GM21390 (cell line): Measurements from ENCODE around the gene MINAR2.

ENCODE experiments used
- ATAC-seq: cut with Tn5 transposase; IDR thresholded peaks from one replicate; pipeline ENCODE4 v1.9.1; 2021; ENCODE audit not compliant: unreplicated experiment

MINAR2 gene, protein sequence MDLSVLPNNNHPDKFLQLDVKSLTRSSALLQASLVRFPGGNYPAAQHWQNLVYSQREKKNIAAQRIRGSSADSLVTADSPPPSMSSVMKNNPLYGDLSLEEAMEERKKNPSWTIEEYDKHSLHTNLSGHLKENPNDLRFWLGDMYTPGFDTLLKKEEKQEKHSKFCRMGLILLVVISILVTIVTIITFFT

DNA sequence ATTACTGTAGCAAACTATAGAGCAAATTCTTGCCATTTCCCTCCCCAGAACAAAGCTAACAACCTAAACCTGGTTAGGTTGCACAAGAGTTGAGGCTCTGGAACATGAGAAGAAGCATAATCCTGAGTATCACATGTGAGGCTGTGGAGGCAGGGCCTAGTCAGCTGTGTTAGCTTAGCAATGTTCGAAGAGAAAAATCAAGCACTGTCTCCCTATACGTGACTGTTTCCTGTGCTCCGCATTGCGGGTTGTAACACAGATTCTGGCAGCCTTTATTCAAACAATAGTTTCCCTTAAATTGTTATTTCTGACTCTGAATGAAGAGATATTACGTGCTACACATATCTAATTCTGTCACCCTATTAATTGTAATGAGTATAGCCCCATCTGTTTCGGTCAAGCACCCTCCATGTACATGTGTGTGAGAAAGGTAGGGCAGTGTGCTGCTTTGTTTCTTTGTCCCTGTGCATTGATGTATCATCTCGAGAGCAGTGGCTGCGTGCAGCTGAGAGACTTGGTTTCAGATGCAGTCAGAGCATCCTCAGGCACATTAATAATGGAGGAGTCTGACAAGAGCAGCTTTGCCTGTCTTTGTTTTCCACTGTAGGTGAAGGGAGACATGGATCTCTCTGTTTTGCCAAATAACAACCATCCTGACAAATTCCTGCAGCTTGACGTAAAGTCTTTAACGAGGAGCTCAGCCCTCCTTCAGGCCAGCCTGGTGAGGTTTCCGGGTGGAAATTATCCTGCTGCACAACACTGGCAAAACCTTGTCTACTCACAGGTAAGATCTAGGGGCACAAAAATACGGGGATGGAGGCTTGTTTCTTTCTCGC is at the start of gene MINAR2:
Gene MINAR2 (plus strand): TSS at position 523 of the 836 bp plus-strand sequence. CDS start 97 bp downstream, at position 620.
- no peak for ATAC-seq

DNA sequence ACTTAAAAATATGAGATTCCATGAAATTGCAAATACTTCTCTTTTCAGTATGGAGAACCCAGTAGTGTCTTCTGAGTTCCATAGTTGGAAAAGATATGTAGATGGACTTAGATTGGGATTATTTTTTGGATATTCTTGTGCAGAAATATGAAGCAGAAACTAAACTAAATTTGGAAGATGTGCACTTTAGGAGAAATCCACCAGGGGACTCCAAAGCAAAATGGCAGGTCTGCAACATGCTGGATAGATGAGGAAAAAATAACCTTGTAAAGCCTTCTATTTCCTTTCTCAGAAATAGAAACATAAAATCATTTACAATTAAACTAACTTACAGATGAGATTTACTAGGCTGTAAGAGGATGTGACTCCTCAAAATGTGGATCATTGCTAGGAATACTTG is 49.2 kb upstream of the MINAR2 start:
- ATAC-seq: no peak

DNA sequence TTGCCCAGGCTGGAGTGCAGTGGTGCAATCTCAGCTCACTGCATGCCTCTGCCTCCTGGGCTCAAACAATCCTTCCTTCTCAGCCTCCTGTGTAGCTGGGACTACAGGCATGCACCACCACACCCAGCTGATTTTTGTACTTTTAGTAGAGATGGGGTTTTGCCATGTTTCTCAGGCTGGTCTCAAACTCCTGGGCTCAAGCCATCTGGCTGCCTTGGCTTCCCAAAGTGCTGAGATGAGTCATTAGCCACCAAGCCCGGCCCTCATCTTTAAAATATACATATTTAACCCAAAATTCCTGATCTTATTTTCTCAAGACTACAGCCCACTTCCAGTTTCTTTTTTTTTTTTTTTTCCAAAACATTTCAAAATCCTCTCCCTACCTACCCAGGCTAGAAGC is 31.7 kb upstream of the MINAR2 start:
- no peak for ATAC-seq

DNA sequence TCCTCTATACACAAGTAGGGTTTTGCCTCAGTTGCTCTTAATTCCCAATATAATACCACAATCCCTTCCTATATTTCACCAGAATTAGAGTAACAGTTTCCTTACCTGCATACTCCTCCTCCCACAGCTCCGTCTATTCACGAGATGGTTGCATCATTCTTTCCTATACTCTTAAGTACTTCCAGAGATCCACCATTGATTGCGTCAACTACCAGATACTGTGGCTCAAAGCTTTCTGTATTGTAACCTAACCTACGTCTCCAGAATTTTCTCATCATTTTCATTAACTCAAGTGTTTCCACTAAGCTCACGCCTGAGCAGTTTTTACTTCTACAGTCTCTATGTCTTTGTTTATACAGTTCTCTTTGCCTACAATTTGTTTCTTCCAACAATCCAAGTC is 31.2 kb upstream of the MINAR2 start:
- ATAC-seq: no peak

DNA sequence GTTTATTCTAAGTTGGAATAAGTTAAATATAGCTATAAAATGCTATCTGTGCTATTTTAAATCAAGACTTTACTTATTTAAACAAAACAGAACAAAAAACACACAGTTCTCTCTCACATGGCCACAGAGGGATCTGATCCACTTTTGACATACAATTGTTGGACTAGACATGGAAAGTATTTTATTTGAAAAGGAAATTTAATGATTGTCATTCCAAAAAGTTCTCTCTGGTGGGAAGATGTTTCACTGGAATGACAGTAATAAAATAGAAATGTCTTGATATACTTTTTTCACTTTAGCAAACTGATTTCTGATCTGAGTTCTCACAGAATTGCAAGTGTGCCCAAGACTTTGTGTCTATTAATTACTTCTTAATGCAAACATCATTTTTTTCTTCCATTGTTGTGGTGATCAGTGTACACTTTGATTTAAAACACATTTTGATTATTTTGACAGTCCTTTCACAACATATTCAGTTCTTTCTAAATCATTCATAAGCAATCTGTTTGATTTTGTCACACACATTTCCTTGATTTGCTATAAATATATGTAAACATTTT is 30.1 kb upstream of the MINAR2 start:
- no peak for ATAC-seq

DNA sequence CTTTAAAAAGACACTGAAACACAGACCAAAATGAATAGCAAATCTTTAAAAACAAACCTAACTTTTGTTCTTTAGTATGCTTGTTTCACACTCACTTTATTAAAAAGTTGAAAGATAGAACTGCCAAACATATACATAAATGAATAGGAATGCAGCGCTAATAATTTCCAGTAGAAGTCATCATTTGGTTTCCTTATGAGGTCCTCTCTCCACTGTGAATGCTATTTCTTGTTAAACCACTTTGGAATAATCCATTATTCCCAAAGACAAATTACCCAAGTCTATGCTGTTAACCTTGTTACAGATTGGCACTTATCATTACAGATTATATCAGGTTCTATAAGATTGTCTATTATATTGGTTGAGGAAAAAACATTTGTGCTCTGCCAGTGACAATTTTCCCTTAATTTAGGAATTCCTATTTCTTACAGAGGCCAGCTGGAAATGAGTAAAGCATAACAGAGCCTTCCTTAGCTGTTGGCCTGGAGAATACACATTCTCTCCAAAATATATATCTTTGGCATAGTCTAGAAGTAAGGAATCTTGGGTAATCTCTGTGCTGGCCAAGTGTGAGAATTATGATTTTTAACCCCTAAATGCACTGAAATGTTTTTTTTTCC is 29.3 kb upstream of the MINAR2 start:
- no peak for ATAC-seq

DNA sequence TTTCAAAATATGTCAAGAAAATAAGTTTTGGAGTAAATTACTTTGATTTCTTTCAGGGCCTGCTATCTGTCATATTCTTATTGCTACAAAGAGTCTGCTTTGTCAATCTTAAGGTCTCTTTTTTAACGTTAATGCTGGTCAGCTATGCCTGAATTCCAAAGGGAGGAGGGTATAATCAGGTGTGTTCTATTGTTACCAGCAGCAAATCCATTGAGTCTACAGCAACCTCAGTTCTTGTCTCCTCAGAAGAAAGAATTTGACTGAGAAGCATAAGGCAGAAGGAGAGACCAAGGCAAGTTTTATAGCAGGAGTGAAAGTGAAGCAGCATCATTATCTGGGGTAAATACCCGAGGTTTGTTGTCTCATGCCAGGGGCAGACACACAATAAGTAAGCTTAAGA is 23.7 kb upstream of the MINAR2 start:
- ATAC-seq: no peak

DNA sequence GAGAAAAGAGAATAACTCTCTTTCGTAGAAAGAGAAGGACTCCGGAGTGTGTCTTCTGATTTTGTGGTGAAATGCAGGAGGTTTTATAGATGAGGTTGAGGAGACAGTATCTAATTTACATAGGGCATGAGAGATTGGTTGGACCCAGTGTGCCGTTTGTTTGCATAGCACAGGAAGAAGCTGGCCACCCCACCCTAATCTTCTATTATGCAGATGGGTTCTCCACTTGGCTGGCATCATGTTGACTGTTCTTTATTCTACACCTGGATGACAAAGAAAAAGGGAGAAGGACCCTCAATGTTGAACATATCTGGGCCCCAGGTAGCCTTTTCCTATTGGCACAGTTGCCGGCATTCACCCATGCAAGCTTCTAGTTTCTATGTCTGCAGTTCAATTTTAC is 23.2 kb upstream of the MINAR2 start:
- ATAC-seq: no peak

DNA sequence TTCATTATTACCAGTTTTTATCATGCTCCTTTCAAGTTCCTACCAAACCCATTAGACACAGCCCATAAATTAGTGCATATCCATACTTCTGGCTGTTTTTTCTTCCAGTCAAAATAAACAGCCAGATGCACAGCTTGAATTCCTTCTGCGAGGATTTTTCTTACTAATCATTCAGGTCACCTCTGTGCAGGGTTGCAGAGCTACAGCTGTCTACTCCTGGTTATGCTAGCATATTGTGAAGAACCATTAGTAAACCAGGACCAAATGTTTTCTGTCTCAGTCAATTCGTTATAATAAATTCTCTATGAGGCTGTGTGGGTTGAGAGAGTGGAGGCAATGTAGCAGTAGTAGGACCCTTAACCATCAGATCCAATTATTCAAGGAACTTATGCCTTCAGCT is 8.1 kb upstream of the MINAR2 start:
- no peak for ATAC-seq

DNA sequence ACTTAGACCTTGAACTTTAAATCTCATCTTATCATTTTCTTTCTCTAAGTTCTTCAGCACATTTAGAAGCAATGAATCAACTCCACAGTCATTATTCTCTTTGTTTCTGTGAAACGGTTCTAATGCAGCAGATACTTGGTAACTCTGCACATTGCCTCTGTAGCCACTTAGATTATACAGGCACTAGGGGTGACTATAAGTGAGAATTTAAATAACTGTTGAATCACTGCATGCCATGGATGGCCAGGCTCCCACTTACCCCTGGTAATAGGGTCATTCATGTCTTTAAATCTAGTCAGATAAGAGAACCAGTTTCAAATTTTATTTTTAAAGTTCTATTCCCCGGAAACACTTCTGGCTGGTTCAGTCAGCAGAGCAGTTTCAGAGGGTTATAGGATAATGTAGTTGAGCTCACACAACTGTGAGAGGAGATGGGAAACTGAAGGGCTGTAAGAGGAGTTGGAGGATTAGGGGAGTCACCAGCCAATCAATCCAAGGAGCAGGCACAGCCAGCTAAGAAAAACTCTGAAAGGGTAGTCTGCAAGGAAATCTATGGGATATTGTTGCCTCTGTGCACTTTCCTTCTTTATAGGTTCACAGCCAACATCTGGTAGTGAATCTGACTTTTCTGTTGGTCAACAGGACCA is 4.2 kb upstream of the MINAR2 start:
- no peak for ATAC-seq

DNA sequence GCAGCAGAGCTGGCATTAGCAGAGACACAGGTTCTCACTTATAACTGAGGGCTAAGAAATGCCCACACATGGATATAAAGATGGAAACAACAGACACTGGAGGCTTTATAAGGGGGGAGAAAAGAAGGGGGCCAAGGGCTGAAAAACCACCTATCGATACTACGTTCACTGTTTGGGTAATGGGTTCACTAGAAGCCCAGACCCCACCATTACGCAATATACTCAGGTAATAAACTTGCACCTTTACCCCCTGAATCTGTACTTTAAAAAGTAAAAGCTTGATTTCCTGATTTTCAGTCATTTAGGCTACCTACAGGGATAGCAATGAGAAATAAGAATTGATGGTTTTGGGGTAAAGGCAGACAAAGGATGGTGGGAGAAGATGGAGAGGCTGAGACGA is 1.9 kb upstream of the MINAR2 start:
- ATAC-seq: no peak

DNA sequence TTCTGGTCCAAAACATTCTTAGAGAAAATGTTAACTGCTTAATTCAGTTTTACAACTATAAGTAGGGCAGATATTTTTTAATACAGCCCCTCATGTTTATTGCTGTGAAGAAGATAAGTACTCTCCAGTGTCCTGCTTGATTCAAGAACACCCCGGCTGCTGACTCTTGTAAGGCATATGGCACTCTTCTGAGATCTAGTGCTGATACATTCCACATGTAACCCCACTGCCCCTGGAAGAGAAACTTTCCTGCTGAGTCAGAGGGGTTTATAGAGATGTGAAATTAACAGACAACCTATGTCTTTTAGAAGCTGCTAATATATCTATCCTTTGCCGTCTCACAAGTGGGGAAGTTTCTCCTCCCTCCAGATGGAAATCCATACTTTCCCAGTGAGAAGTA is 1.0 kb upstream of the MINAR2 start:
- ATAC-seq: no peak

DNA sequence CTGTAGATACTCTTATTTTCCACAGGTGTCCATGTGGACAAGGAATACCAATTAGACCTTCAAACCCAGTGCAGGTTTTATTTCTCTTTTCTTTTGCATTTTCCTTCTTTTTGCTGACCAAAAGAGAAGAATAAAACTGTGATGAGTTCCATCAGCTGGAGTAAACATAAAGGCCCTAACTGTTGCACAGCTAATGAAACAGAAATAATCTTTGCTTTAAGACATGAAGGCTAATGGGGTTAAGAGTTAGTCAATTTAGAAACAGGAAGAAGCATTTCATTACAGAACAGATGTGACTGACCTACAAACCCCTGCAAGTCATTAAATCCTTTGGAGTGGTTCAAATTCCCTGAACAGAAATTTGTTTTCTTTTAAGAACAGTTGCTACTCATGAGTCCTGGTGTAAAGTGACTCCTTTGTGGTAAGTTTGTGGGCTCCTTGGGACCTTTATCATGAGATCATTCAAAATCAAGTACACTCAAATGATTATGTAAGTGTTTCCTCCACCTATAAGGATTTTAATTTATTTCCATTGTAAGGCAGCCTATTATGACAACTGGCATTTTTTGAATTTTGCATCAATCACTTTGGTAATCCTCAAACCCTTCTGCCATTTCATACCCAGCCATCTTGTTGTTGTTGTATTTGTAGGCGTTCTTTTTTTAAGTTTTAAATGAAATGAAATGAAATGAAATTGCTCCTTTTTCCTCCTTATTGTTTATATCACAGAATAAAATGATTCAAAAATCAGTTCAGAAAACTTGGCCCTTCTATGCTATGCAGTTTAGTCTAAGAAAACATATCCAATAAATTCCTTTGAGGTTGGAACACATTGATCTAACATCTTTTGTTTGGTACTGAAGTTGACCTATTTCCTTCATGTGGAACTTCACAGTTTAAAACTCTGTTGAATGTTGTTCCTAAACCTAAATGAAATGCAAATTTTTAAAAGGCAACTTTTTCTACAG is 1.3 kb downstream of the MINAR2 start:
- no peak for ATAC-seq

DNA sequence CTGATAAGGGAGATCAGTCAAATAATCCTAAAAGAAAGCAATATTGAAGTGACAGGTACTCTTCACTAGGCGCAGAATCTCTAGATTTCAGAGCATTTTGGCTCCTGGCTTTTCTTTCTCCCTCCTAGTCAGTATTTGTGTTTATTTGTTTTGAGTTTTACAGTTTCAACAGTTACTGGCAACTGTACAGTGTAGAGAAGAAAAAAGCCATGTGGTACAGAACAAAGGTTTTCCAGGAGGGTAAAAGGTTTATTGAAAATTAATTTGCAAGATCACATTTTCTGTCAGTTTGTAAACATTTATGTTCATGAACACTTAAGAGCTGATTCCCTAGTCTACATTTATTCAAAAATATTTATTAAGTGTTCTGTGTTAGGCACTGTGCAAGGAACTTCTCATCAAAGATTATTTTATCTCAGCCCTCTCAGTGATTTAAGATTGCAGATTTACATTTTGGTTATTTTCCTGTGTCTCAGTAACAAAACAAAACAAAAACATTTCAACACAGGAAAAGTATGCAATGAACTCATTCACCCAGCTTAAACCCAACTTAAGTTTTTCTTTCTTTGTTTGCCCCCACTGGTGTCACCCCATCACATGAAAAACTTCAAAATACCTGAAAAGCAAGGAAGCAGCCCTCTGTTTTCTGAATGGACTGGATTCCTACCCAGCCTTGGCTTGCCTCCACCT is 12.9 kb downstream of the MINAR2 start:
- no peak for ATAC-seq

DNA sequence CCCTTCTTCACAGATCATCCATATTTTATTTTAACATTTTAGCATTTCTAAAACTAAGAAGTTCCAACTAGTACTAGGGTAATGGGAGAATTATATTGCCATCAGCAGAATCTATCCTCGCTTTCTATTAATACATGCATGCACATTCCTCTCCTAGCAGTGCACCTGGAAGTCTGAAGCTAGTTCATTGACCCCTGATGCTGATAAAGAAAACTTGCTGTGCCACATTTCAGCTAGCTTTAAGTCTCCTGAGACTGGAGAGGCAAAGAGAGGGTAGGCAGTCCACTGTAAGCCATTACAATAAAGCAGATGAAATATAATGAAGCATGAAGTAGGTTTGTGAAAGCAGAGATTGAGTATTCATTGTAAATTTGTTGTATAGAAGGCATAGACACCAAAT is 15.8 kb downstream of the MINAR2 start:
- no peak for ATAC-seq

DNA sequence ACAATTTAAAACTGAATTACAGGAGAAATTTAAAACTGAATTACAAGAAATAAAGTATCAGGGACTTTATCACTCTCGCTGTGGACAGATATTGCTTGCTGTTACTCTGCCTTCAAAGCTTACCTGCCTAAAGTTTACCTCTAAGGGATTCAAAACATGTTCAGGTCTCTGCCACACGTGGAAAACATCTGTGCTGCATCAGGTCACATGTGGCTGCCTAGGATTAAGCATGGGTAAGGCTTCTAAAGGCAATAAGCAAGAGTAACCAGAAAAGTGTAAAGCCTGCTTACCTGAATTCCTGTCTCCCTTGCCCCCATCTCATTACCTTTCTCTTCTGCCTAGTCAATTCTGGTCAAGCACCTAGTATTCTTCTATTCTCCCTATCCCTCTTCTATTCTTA is 18.9 kb downstream of the MINAR2 start:
- no peak for ATAC-seq

DNA sequence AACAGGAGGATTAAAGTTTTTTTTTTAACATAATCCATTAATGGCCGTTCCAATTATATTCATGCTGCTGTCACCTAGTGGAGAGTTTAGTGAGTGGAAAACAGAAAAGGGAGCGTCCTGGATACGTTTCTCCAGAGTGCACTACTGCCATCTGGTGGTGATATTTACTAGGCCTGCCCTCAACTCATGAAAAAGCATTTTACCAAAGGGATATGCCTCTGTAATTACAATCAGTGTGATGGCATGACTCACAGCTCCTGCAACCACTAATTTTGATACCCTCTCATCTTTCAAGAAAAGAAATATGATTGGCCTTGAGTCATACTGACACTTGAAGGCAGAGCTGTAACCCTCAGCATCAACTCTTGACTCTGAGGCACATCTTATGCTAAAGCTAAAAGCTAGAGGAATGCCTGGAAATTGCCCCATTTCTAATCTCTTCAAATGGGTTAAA is 20.1 kb downstream of the MINAR2 start:
- peak; percentile 87 for ATAC-seq

DNA sequence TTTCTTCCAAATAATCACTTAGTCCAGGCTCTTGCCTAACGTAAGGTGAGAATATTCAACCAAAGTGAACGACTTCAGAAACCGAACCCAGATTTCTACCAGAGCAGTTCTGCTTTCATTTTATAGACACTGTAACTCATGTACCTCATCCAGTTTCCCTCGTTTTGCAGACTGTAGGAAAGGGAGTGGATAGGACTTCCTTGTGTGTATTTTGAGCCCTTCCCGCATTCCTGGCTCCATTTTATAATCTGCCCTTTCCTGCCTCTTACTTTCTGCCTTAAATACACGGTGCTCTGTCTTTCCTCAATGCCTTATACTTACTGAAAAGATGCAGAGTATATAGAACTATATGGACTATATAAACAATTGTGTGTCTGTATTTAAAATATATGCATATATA is 20.8 kb downstream of the MINAR2 start:
- no peak for ATAC-seq

DNA sequence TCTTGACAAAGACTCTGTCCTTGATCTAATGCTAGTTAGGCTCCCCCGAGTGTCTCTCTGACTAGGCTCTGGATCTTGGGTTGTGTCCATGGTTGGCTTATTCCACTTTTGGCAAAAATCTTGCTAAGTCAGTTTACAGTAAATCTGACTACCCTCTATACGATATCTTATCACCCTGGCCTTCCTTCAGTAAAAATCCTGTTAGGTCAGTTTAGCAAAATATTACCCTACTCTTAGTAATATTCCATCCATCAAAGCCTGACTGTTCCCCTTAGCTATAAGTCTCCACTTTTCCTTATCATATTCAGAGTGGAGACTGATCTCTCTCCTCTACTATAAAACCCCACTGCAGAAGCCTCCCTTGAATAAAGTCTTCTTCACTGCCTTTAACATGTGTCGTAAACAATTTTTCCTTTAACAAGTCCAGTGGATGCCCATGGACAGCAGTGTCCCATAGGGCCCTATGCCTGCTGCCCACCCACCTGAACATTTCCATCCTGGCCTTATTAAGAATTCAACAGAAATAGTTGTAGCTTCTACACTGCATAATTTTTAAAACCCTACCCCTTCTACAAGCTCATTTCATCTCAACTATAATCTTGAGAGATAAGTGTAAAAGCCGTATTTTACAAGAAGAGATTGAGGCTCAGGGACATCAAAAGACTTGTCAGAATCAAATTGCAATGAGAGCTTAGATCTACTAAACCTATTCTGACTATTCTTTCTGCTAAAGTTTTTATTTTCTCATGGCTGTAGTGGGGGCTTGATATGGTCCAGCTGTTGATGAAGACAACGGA is 22.3 kb downstream of the MINAR2 start:
- ATAC-seq: no peak
